Trophoblast cell (in vitro differentiated cells and primary cell): Measurements from ENCODE around the gene MTA3.

Experiments
- DNase-seq, 2 donors: peaks; one replicate each; pipeline ENCODE4 v3.0.0-alpha.2; 2016
- H2AFZ ChIP-seq: 2 replicates; pipeline ENCODE4 v1.6.1; 2013; ENCODE audit warnings: low read length, moderate library complexity, mild to moderate bottlenecking; ENCODE audit not compliant: insufficient read depth, poor library complexity
- H2AK5ac ChIP-seq: 2 replicates; pipeline ENCODE4 v1.6.1; 2013; ENCODE audit warnings: mild to moderate bottlenecking, low read length
- H2BK120ac ChIP-seq: 2 replicates; pipeline ENCODE4 v1.6.1; 2013; ENCODE audit warnings: low read length, mild to moderate bottlenecking, moderate library complexity; ENCODE audit not compliant: insufficient read depth, poor library complexity
- H2BK12ac ChIP-seq: 2 replicates; pipeline ENCODE4 v1.6.1; 2013; ENCODE audit warnings: mild to moderate bottlenecking, low read length, moderate library complexity
- H2BK5ac ChIP-seq: 2 replicates; pipeline ENCODE4 v1.6.1; 2013; ENCODE audit warnings: low read length, low read depth, moderate library complexity, mild to moderate bottlenecking; ENCODE audit not compliant: poor library complexity
- H3K14ac ChIP-seq: 2 replicates; pipeline ENCODE4 v1.6.1; 2013; ENCODE audit warnings: mild to moderate bottlenecking, low read length
- H3K18ac ChIP-seq: 2 replicates; pipeline ENCODE4 v1.6.1; 2013; ENCODE audit warnings: mild to moderate bottlenecking, low read length
- H3K23ac ChIP-seq: 2 replicates; pipeline ENCODE4 v1.6.1; 2013; ENCODE audit warnings: low read length
- H3K27ac ChIP-seq: 2 replicates; pipeline ENCODE4 v1.5.1; 2013; ENCODE audit warnings: low read depth, mild to moderate bottlenecking, inconsistent platforms, low read length, moderate library complexity
- H3K27me3 ChIP-seq: 2 replicates; pipeline ENCODE4 v1.6.1; 2013; ENCODE audit warnings: inconsistent platforms, mild to moderate bottlenecking, low read length, moderate library complexity; ENCODE audit not compliant: insufficient read depth
- H3K36me3 ChIP-seq, 2 experiments: 1 replicate in 1 of 2; 2 replicates in 1 of 2; pipeline ENCODE4 v1.6.1; 2013; ENCODE audit warnings: low read length in 2 of 2, mild to moderate bottlenecking in 2 of 2, moderate library complexity in 1 of 2; ENCODE audit not compliant: insufficient read depth in 2 of 2, control insufficient read depth in 1 of 2
- H3K4ac ChIP-seq: 2 replicates; pipeline ENCODE4 v1.6.1; 2013; ENCODE audit warnings: low read depth, mild to moderate bottlenecking, low read length, moderate library complexity
- H3K4me1 ChIP-seq, 2 experiments: 1 replicate in 1 of 2; 2 replicates in 1 of 2; pipeline ENCODE4 v1.6.1; 2013; ENCODE audit warnings: low read length in 2 of 2, mild to moderate bottlenecking in 2 of 2, moderate library complexity in 1 of 2; ENCODE audit not compliant: insufficient read depth in 2 of 2, control insufficient read depth in 1 of 2
- H3K4me2 ChIP-seq: 2 replicates; pipeline ENCODE4 v1.6.1; 2013; ENCODE audit warnings: inconsistent platforms, mild to moderate bottlenecking, low read length, moderate library complexity
- H3K4me3 ChIP-seq: 2 replicates; pipeline ENCODE4 v1.5.1; 2013; ENCODE audit warnings: mild to moderate bottlenecking, low read depth, low read length, inconsistent platforms
- H3K79me1 ChIP-seq: one replicate; pipeline ENCODE4 v1.6.1; 2013; ENCODE audit warnings: low read length
- H3K79me2 ChIP-seq: 2 replicates; pipeline ENCODE4 v1.6.1; 2013; ENCODE audit warnings: low read length, mild to moderate bottlenecking; ENCODE audit not compliant: control insufficient read depth, insufficient read depth, poor library complexity
- H3K9ac ChIP-seq: 2 replicates; pipeline ENCODE4 v1.6.1; 2013; ENCODE audit warnings: mild to moderate bottlenecking, low read length
- H3K9me3 ChIP-seq: 2 replicates; pipeline ENCODE4 v1.6.1; 2013; ENCODE audit warnings: low read depth, mild to moderate bottlenecking, control low read depth, inconsistent platforms, low read length; ENCODE audit not compliant: insufficient read depth
- H4K12ac ChIP-seq: 2 replicates; pipeline ENCODE4 v1.6.1; 2013; ENCODE audit warnings: low read depth, mild to moderate bottlenecking, low read length, moderate library complexity
- H4K8ac ChIP-seq: 2 replicates; pipeline ENCODE4 v1.6.1; 2013; ENCODE audit warnings: low read depth, mild to moderate bottlenecking, low read length, moderate library complexity
- H4K91ac ChIP-seq: one replicate; pipeline ENCODE4 v1.6.1; 2013; ENCODE audit warnings: low read depth, mild to moderate bottlenecking, low read length, moderate library complexity
- WGBS: extraction: QIAGEN DNeasy Blood & Tissue Kit; methylation state at CpG from one replicate; pipeline ENCODE4 v1.1.7; 2013; ENCODE audit warnings: missing lambda C conversion rate; ENCODE audit not compliant: insufficient read length, insufficient coverage; ENCODE audit errors: extremely low coverage; 5-methylcytosine and 5-hydroxymethylcytosine counted together

MTA3 gene

DNA sequence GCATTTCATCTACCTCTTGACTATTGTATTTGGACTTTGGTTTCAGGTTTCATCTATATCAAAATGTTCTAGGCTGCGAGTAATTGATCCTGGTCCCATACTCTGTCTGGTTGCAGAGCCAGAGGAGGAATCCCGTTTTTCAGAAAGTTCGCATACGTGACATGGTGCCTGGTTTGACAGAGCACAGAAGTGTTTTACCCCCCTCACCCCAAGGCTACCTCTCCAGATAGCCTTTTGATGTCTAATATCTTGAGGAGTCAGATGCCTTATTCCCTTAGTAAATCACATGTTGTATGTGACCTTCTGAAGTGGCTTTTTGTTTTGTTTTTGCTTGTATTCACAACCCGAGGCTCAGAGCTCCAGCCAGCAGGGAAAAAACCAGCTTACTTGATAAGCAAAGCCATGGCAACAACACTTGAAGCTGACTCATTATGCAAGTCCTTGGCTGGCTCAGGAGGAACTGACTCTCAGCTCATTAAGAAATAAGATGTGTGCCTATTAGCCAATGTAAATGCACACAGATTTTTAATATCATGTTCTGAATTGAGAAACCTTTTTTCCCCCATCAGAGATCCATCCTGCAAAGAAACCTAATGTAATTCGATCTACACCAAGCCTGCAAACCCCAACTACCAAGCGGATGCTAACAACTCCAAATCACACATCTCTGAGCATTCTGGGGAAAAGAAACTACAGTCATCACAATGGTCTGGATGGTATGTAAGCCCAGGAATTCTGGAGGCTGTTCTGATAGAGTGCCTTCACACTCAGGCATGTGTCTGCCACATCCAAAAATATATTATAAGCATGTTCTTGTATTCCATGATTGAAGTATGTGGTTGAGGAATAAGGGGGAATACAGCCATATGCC, 154.1 kb downstream of the MTA3 start:
- Histone ChIP-seq H3K9me3 (no peaks in the 10 kb centered on the region), H3K14ac (no peak overlapping the region), H3K4me3 (no peak overlapping the region), H3K79me2 (no peaks in the 10 kb centered on the region), H4K91ac (no peak overlapping the region), H3K4me1 (peaks cover 2 to 9% of the 10 kb centered on the region in 2 experiments), H4K12ac (no peak overlapping the region), H2AK5ac (no peak overlapping the region), H3K9ac (no peak overlapping the region), H2BK5ac (no peak overlapping the region), H3K4me2 (peak overlapping the region; percentile 21), H4K8ac (no peak overlapping the region), H3K27me3 (no peaks in the 10 kb centered on the region), H2BK12ac (no peak overlapping the region), H3K18ac (no peak overlapping the region), H2BK120ac (no peak overlapping the region), H3K79me1 (no peaks in the 10 kb centered on the region), H3K4ac (no peak overlapping the region), H3K23ac (no peak overlapping the region), H2AFZ (no peak overlapping the region), H3K27ac (no peak overlapping the region), H3K36me3 (no peaks in the 10 kb centered on the region)
- no CpG with 5 or more reads among the region's 7 CpGs for WGBS
- DNase-seq, result peak; percentile 22 to 65

DNA sequence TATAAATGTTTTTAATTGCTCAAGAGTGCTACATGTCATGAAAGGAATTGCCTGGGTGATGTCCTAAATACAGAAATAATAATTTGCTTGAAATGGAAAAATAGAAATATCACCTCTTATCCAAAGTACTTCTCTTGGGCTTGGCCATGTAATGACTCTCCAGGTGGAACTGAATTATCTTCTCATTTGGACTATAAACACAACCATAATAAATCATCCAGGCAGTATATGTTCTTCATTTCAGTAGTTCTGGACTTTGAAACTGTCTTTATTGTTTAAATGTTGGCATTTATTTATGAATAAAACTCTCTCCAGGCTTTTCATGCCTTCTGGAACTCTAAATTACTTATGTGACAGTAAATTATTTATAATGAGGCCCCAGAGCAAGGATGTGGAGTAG, 155.0 kb downstream of the MTA3 start:
- no peaks in the 10 kb centered on the region for H3K36me3 ChIP-seq
- H2BK120ac ChIP-seq, result no peak overlapping the region
- H3K27ac ChIP-seq, result no peak overlapping the region
- no peak overlapping the region for H3K4me3 ChIP-seq
- H3K79me2 ChIP-seq, result no peaks in the 10 kb centered on the region
- no peak for DNase-seq
- H3K18ac ChIP-seq, result no peak overlapping the region
- no peak overlapping the region for H3K9ac ChIP-seq
- no peak overlapping the region for H2BK5ac ChIP-seq
- H3K9me3 ChIP-seq, result no peaks in the 10 kb centered on the region
- no peak overlapping the region for H4K91ac ChIP-seq
- H3K79me1 ChIP-seq, result no peaks in the 10 kb centered on the region
- H4K8ac ChIP-seq, result no peak overlapping the region
- no peak overlapping the region for H2BK12ac ChIP-seq
- H3K4me2 ChIP-seq, result no peak overlapping the region
- H3K4ac ChIP-seq, result no peak overlapping the region
- no peak overlapping the region for H4K12ac ChIP-seq
- no peaks in the 10 kb centered on the region for H3K27me3 ChIP-seq
- no peak overlapping the region for H3K23ac ChIP-seq
- no peak overlapping the region for H3K14ac ChIP-seq
- H3K4me1 ChIP-seq, result peaks cover 2 to 9% of the 10 kb centered on the region in 2 experiments
- H2AFZ ChIP-seq, result no peak overlapping the region
- no peak overlapping the region for H2AK5ac ChIP-seq

DNA sequence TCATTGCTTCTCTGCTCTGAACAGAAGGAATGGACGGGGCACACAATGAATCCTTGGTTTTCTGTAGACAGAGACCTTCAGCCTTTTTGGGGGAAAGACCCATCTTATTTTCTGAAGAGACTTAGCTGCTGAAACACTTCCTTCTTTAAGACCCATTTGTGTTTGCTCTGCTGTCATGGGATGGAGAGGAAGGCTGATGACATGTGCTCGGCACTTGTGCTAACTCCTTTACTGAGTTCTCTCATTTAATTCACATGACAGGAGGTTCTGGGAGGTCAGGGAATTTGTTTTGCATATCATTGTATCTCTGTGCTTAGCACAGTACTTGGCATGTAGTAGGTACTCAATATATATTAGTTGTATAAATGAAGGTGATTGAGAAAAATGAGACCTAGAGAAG, 156.5 kb downstream of the MTA3 start:
- Histone ChIP-seq H3K4me3 (no peak overlapping the region), H3K36me3 (no peaks in the 10 kb centered on the region), H2AK5ac (no peak overlapping the region), H3K27me3 (no peaks in the 10 kb centered on the region), H2BK5ac (no peak overlapping the region), H3K14ac (no peak overlapping the region), H2BK12ac (no peak overlapping the region), H3K4me1 (peaks cover 2 to 9% of the 10 kb centered on the region in 2 experiments), H3K4ac (no peak overlapping the region), H3K4me2 (no peak overlapping the region), H4K91ac (no peak overlapping the region), H2BK120ac (no peak overlapping the region), H3K79me2 (no peaks in the 10 kb centered on the region), H3K27ac (no peak overlapping the region), H3K23ac (no peak overlapping the region), H3K79me1 (no peaks in the 10 kb centered on the region), H2AFZ (no peak overlapping the region), H4K12ac (no peak overlapping the region), H3K9ac (no peak overlapping the region), H3K9me3 (no peaks in the 10 kb centered on the region), H4K8ac (no peak overlapping the region), H3K18ac (no peak overlapping the region)
- DNase-seq, result no peak
- WGBS, result no CpG with 5 or more reads among the region's 2 CpGs

DNA sequence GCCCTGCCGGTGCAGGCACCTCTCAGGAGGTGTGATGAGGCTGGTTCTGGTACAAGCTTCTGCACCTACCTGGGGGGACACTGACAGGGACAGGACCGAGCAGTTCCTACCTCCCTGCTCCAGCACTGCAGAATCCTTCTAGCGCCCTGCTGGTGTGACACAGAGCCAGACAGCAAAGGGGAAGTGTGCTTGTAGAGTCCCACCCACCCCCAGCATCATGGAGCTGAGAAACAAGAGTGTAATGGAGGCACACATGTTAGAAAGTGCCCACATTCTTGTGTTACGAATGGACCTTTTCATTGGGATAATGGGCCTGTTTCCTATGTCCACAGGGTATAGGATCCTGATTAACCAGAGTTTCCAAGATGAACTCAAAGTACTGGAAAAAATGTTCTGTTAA, 157.2 kb downstream of the MTA3 start:
- no CpG with 5 or more reads among the region's 4 CpGs for WGBS

More for the DNA sequence above, 157.2 kb downstream of the MTA3 start:
- no peaks in the 10 kb centered on the region for H3K79me2 ChIP-seq
- H4K91ac ChIP-seq, result no peak overlapping the region
- H4K12ac ChIP-seq, result no peak overlapping the region
- no peak overlapping the region for H3K14ac ChIP-seq
- H3K79me1 ChIP-seq, result no peaks in the 10 kb centered on the region
- H3K18ac ChIP-seq, result no peak overlapping the region
- no peak overlapping the region for H3K4me3 ChIP-seq
- no peak overlapping the region for H3K27ac ChIP-seq
- H3K36me3 ChIP-seq, result no peaks in the 10 kb centered on the region
- no peak overlapping the region for H2AFZ ChIP-seq
- H3K23ac ChIP-seq, result no peak overlapping the region
- H4K8ac ChIP-seq, result no peak overlapping the region
- no peaks in the 10 kb centered on the region for H3K9me3 ChIP-seq
- no peak overlapping the region for H2BK5ac ChIP-seq
- no peak overlapping the region for H3K4me2 ChIP-seq
- no peak for DNase-seq
- H2AK5ac ChIP-seq, result no peak overlapping the region
- no peak overlapping the region for H2BK12ac ChIP-seq
- no peak overlapping the region for H3K9ac ChIP-seq
- no peak overlapping the region for H2BK120ac ChIP-seq
- peaks cover 2 to 9% of the 10 kb centered on the region in 2 experiments for H3K4me1 ChIP-seq
- H3K4ac ChIP-seq, result no peak overlapping the region
- no peaks in the 10 kb centered on the region for H3K27me3 ChIP-seq
